ENCODE data around the gene AGPAT2.
A peak's percentile ranks its signal among the peaks of the same experiment; 100 is the strongest.

The AGPAT2 gene

DNA sequence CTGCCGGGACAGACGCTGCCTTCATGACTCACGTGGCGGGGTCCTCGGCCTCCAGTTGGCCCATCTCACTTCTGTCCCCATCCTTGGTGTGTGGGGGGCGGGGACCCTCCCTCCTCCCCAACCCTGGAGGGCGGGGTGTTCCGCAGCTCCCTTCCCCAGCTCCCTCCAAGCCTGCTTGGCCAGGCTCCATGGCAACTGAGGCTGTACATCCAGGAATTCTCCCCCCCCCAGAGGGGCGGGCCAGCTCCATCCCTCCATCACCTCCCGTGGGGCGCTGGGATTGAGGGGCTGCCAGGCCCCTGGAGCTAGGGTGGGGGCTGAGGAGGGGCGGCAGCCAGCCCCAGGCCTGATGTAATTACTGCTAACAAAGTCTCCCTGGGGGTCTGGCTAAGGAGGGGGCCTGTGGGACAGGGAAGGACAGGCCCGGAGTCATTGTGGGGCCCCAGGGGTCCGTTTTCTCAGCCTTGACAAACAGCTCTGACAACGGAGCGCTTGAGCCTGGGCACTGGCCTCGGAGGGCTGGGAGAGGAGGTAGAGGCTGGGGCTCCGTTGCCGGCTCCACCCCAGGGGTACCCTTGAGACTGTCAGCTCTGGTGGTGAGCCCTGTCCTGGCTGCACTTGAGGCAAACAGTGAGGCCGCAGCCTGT is 33.1 kb upstream of the AGPAT2 start (continued):
- TF ChIP-seq, protein P1, sequence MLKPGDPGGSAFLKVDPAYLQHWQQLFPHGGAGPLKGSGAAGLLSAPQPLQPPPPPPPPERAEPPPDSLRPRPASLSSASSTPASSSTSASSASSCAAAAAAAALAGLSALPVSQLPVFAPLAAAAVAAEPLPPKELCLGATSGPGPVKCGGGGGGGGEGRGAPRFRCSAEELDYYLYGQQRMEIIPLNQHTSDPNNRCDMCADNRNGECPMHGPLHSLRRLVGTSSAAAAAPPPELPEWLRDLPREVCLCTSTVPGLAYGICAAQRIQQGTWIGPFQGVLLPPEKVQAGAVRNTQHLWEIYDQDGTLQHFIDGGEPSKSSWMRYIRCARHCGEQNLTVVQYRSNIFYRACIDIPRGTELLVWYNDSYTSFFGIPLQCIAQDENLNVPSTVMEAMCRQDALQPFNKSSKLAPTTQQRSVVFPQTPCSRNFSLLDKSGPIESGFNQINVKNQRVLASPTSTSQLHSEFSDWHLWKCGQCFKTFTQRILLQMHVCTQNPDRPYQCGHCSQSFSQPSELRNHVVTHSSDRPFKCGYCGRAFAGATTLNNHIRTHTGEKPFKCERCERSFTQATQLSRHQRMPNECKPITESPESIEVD (tag by site-specific recombination; IDR thresholded peaks at IDR 0.05): no peak
- TF ChIP-seq ZNF350 (tag by site-specific recombination; IDR thresholded peaks at IDR 0.05): no peak
- no peak for TF ChIP-seq ZNF837 (tag by site-specific recombination; IDR thresholded peaks at IDR 0.05)
- no peak for TF ChIP-seq ZNF561 (tag by site-specific recombination; IDR thresholded peaks at IDR 0.05; ENCODE audit: borderline replicate concordance)

DNA sequence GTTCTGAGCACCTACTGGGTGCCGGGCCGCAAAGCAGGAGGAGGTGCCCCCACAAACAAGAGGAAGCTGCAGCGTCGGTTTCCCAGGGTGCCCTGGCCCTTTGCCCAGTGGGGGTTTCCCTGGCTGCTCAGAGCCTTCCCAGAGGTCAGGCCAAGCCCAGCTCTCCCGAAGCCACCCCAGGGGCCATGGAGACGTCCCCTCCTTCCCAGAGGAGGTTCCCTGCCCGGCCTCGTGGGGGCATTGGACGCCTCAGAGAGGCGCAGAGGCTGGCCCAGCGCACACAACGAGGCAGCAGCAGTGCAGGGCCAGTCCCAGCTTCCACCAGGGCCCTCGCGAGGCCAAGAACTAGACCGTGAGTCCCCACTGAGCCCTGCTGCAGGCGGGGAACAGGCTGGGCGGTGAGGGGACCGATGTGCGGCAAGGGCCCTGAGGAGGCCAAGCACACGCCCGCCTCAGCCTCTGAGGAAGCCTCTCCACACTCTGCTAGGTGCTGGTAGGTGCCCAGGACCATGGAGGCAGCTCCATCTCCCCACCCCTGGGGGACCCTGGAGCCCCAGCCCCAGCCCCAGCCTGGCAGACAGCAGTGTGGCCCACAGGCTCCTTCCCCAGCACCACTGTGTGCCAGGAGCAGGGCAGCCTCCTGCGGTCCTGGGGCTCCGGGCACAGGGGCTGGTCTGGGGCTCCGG is 32.1 kb upstream of the AGPAT2 start:
- no peak overlapping the region for H3K27ac ChIP-seq (ENCODE audit: extremely low read depth, low read depth, low read length)
- no peaks in the 10 kb centered on the region for H3K9me3 ChIP-seq (ENCODE audit: control insufficient read depth, insufficient read depth, low read depth, low read length)
- POLR2A ChIA-PET: interaction anchor here (0.6 to 2.5 kb wide), 4 partner anchors 9 to 269 kb away, joined by 3 to 28 read pairs (median 6); no protein-coding TSS in a partner anchor
- TF ChIP-seq SP2 (tag by site-specific recombination; IDR thresholded peaks at IDR 0.05) (peak; percentile 50), IKZF3 (tag by site-specific recombination; IDR thresholded peaks at IDR 0.05) (0 out of 2 replicates have a peak, but pooled peaks have one; percentile 32), ZNF561 (tag by site-specific recombination; IDR thresholded peaks at IDR 0.05; ENCODE audit: borderline replicate concordance) (no peak), ZIC2 (tag by site-specific recombination; IDR thresholded peaks at IDR 0.05) (peak; percentile 17; the same call in 1 of the 2 replicates), ZNF211 (tag by site-specific recombination; IDR thresholded peaks at IDR 0.05; ENCODE audit: low read depth) (no peak), GLIS1 (tag by site-specific recombination; IDR thresholded peaks at IDR 0.05) (peak; percentile 49), BCL11A (tag by site-specific recombination; IDR thresholded peaks at IDR 0.05; ENCODE audit: low read depth) (0 out of 2 replicates have a peak, but pooled peaks have one; percentile 25)
- H3K36me3 ChIP-seq (ENCODE audit: control insufficient read depth in 2 of 2, insufficient read depth in 1 of 2, low read length in 2 of 2): peaks cover 0 to 66% of the 10 kb centered on the region in 2 experiments; a peak in 2 of 3 replicates
- no peaks in the 10 kb centered on the region for H3K4me1 ChIP-seq (ENCODE audit: control insufficient read depth, insufficient read depth, low read length)
- CTCF ChIA-PET: interaction anchor here (0.6 to 1.2 kb wide), 3 partner anchors 12 to 323 kb away, joined by 3 to 4 read pairs (median 3); no protein-coding TSS in a partner anchor
- no peak overlapping the region for H3K4me3 ChIP-seq (ENCODE audit: low read depth, low read length)

DNA sequence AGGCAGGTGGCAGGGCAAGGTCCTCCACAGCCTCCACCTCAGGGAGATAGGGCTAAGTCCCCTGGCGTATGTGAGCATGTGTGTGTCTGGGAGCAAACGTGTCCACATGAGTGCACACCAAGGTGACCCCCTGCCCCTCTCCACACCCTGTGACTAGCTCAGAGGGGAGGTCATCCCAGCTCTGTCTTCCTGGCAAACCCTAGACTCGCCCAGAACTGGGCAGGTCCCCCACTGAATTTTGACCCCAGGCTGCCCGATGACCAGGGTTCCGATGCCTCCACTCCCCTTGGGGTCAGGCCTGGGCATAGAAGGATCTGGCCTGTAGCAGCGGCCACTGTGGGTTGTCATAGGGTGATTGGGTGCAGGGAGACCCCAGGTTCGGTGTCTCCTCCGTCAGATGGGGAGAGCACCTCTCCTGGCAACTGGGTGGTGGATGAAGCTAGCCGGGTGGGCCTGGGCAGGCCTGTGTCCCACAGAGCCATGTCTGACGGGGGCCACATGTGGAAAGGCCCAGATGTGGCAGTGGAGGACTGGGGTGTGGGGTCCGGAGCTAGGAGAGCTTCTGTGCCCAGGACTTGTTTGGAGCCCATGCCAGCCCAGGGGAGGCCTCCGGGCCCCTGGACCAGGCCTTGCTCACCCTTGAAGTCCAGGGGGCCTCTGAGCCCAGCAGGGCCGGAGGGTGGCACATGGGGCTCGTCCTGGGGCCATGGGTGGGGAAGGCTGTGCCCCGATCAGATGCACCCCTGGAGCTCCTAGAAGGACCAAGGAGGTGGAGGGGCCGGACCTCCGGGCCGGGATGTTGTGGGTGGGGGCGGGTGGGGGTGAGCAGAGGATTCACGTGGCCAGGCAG is 31.3 kb upstream of the AGPAT2 start:
- H3K36me3 ChIP-seq (ENCODE audit: control insufficient read depth in 2 of 2, insufficient read depth in 1 of 2, low read length in 2 of 2): peaks cover 0 to 62% of the 10 kb centered on the region in 2 experiments; a peak in 2 of 3 replicates
- no peaks in the 10 kb centered on the region for H3K4me1 ChIP-seq (ENCODE audit: control insufficient read depth, insufficient read depth, low read length)
- no peaks in the 10 kb centered on the region for H3K9me3 ChIP-seq (ENCODE audit: control insufficient read depth, insufficient read depth, low read depth, low read length)
- H3K27ac ChIP-seq (ENCODE audit: extremely low read depth, low read depth, low read length): no peak overlapping the region
- no peak overlapping the region for H3K4me3 ChIP-seq (ENCODE audit: low read depth, low read length)
- CTCF ChIA-PET: interaction anchor here (0.6 to 0.7 kb wide), 3 partner anchors 11 to 322 kb away, joined by 3 to 4 read pairs (median 3); no protein-coding TSS in a partner anchor
- no peak for TF ChIP-seq ZNF391 (tag by site-specific recombination; IDR thresholded peaks at IDR 0.05; ENCODE audit: borderline replicate concordance, low read depth)
- TF ChIP-seq, protein P2, sequence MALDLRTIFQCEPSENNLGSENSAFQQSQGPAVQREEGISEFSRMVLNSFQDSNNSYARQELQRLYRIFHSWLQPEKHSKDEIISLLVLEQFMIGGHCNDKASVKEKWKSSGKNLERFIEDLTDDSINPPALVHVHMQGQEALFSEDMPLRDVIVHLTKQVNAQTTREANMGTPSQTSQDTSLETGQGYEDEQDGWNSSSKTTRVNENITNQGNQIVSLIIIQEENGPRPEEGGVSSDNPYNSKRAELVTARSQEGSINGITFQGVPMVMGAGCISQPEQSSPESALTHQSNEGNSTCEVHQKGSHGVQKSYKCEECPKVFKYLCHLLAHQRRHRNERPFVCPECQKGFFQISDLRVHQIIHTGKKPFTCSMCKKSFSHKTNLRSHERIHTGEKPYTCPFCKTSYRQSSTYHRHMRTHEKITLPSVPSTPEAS (tag by site-specific recombination; IDR thresholded peaks at IDR 0.05): no peak
- TF ChIP-seq GLIS2 (tag by site-specific recombination; IDR thresholded peaks at IDR 0.05): peak; percentile 58; the same call in 1 of the 2 replicates
- TF ChIP-seq ZNF239 (tag by site-specific recombination; IDR thresholded peaks at IDR 0.05): no peak
- no peak for TF ChIP-seq ZNF2 (tag by site-specific recombination; IDR thresholded peaks at IDR 0.05)
- TF ChIP-seq ZIC2 (tag by site-specific recombination; IDR thresholded peaks at IDR 0.05): no peak
- no peak for TF ChIP-seq ZNF747 (tag by site-specific recombination; IDR thresholded peaks at IDR 0.05)
- peak; percentile 43; the same call in 1 of the 2 replicates for TF ChIP-seq BCL11A (tag by site-specific recombination; IDR thresholded peaks at IDR 0.05; ENCODE audit: low read depth)
- no peak for TF ChIP-seq GFI1B (tag by site-specific recombination; IDR thresholded peaks at IDR 0.05)
- no peak for TF ChIP-seq MZF1 (tag by site-specific recombination; IDR thresholded peaks at IDR 0.05; ENCODE audit: borderline replicate concordance)
- TF ChIP-seq, protein P3, sequence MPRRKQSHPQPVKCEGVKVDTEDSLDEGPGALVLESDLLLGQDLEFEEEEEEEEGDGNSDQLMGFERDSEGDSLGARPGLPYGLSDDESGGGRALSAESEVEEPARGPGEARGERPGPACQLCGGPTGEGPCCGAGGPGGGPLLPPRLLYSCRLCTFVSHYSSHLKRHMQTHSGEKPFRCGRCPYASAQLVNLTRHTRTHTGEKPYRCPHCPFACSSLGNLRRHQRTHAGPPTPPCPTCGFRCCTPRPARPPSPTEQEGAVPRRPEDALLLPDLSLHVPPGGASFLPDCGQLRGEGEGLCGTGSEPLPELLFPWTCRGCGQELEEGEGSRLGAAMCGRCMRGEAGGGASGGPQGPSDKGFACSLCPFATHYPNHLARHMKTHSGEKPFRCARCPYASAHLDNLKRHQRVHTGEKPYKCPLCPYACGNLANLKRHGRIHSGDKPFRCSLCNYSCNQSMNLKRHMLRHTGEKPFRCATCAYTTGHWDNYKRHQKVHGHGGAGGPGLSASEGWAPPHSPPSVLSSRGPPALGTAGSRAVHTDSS (tag by site-specific recombination; IDR thresholded peaks at IDR 0.05): no peak
- TF ChIP-seq ZNF571 (tag by site-specific recombination; IDR thresholded peaks at IDR 0.05): no peak
- no peak for TF ChIP-seq ZNF776 (tag by site-specific recombination; IDR thresholded peaks at IDR 0.05; ENCODE audit: borderline replicate concordance)
- TF ChIP-seq BCL11B (tag by site-specific recombination; IDR thresholded peaks at IDR 0.05; ENCODE audit: low read depth): peak; percentile 77
- TF ChIP-seq ZNF138 (tag by site-specific recombination; IDR thresholded peaks at IDR 0.05; ENCODE audit: borderline replicate concordance): no peak
- no peak for TF ChIP-seq ZNF37A (tag by site-specific recombination; IDR thresholded peaks at IDR 0.05)
- POLR2A ChIA-PET: interaction anchor here (0.6 to 2.5 kb wide), 5 partner anchors 9 to 411 kb away, joined by 3 to 28 read pairs (median 4); no protein-coding TSS in a partner anchor
